Activated naive CD8-positive, alpha-beta T cell (primary cell): ENCODE measurements around the gene CIROP.

Experiments
- H3K27ac Mint-ChIP-seq: one replicate; pipeline ENCODE4 v1.8.0; 2021; ENCODE audit warnings: mixed read lengths
- H3K27me3 Mint-ChIP-seq: one replicate; pipeline ENCODE4 v1.8.0; 2021; ENCODE audit warnings: mixed read lengths
- H3K36me3 Mint-ChIP-seq: one replicate; pipeline ENCODE4 v1.8.0; 2021; ENCODE audit warnings: mixed read lengths
- H3K4me1 Mint-ChIP-seq: one replicate; pipeline ENCODE4 v1.8.0; 2021; ENCODE audit warnings: low read depth, mixed read lengths
- H3K4me3 Mint-ChIP-seq: one replicate; pipeline ENCODE4 v1.8.0; 2021; ENCODE audit warnings: mild to moderate bottlenecking, mixed read lengths
- H3K9me3 Mint-ChIP-seq: one replicate; pipeline ENCODE4 v1.8.0; 2021; ENCODE audit warnings: low read depth, mixed read lengths

The CIROP gene

GRCh38 chr14:23058654-23059504 is 45.9 kb downstream of the CIROP start:
- no peaks in the 10 kb centered on the region for H3K36me3 Mint-ChIP-seq
- no peaks in the 10 kb centered on the region for H3K9me3 Mint-ChIP-seq
- no peak overlapping the region for H3K27ac Mint-ChIP-seq
- no peaks in the 10 kb centered on the region for H3K27me3 Mint-ChIP-seq
- H3K4me3 Mint-ChIP-seq, result peak overlapping the region; percentile 40
- H3K4me1 Mint-ChIP-seq, result peaks cover 17% of the 10 kb centered on the region

DNA sequence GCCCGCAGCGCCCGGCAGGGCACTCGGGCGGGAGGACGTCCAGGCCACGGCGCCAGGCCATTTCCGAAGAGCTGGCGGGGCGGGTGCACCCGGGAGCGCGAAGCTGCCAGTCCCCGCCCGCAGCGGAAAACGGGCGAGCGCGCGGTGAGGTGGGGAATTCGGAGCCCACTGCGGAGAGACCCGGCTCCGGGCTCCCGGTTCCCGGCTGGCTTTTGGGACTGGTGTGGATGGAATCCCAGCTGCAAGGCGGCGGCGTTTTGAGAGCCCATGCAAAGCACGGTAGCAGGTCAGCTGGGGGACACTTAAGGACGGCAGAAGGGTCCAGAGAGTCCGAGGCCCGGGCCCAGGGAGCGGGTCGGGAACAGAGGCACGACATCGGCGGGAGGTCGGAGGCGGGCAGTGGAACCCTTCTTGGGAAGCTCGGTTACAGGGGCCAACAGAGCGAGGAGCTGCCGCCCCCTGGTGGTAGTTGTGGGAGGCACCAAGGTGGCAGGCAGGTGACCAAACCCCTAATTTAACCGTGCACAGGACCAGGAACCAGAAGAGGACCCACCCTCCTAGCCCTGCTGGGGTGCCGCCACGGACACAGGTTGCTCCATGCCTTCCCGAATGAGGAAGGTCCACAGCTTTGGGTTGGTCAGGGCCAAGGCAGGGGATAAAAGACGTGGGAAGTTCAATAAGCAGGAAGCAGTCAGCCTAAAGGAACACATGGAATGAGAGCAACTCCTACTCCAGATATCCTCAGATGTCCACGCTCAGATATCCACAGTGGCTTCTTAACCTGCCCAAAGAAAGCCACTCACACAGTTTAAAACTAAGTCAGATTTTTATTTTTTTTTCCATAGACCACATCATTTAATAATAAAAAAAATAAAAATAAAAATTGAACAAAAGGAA is 46.8 kb downstream of the CIROP start:
- Mint-ChIP-seq H3K36me3 (no peaks in the 10 kb centered on the region), H3K4me3 (peak overlapping the region; percentile 86), H3K27me3 (no peaks in the 10 kb centered on the region), H3K9me3 (no peaks in the 10 kb centered on the region), H3K27ac (peak overlapping the region; percentile 22), H3K4me1 (peaks cover 17% of the 10 kb centered on the region)

DNA sequence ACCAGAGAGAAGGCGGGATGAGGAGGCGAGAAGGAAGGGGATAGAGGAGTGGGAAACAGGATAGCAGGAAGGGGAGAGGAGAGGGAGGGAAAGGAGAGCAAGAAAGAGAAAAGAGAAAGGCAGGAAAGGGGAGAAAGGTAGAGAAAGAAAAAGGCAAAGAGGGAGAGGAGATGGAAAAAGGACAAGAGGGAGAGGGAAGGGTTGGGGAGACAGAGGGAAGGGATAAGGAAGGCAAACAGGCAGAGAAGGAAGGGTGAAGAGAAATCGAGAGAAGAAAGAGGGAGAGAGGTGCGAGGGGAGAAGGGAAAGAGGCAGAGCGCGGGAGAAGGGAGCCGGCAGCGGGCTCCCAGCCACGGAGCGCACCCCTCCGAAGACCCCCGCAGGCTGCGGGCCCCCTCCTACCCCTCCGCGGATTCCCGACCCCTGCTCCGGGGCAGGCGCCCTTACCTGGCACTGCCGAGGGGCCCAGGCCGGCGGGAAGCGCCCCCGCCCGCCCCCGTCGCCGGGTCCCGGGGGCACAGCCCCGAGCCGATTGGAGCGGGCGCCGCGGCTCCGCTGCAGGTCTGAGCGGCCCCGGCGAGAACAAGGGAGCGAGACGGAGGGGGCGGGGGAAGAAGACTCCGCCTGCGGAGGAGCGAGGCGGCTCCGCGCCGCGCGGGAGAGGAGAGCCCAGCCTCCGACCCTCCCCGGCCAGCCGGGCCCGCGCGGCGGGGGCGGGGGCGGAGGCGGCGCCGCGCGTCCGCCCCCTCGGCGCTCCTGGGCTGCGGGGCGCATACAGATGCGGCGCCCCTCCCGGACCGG is 47.6 kb downstream of the CIROP start, which contains the start of gene CDH24:
TSS of gene CDH24 (minus strand) at position 565 of the 801 bp plus-strand sequence. CDS start 1,787 bp downstream, outside the sequence.
- Mint-ChIP-seq H3K27me3 (no peaks in the 10 kb centered on the region), H3K9me3 (no peaks in the 10 kb centered on the region), H3K4me3 (peak within 1 kb of the TSS; percentile 86), H3K36me3 (no peaks in the 10 kb centered on the region), H3K27ac (peak within 1 kb of the TSS; percentile 22), H3K4me1 (peaks cover 17% of the 10 kb centered on the region)

- peak overlapping the region; percentile 12 for H3K27ac Mint-ChIP-seq
- peaks cover 17% of the 10 kb centered on the region for H3K4me1 Mint-ChIP-seq
- H3K27me3 Mint-ChIP-seq, result no peaks in the 10 kb centered on the region
- H3K4me3 Mint-ChIP-seq, result peak overlapping the region; percentile 79
- H3K36me3 Mint-ChIP-seq, result no peaks in the 10 kb centered on the region
- H3K9me3 Mint-ChIP-seq, result no peaks in the 10 kb centered on the region
Measured at GRCh38 chr14:23056145-23056955, 48.4 kb downstream of the CIROP start.

DNA sequence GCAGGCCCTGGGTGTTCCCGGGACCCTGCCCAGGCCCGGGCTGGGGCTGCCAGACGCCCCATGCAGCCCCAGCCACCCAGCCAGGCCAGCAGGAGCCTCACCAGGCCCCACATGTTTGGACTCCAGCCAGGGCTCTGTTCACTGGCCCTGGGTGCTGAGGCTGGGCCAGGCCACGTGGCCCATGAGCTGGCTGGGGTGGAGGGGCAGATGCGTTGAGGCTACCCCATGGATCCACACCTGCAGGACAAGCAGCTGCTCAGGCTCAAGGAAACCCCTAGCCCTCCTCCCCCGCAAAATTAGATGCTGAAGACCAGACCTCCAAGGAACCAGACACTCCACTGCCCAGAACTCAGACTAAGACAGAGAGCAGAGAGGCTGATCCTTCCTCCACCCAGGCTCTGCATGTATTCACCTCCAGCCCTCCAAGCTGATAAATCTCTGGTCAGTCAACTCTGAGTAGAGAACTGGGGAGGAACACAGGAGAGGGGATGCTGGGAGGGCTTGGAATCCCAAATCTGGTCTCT is 49.1 kb downstream of the CIROP start:
- Mint-ChIP-seq H3K36me3 (no peaks in the 10 kb centered on the region), H3K4me1 (peaks cover 17% of the 10 kb centered on the region), H3K9me3 (no peaks in the 10 kb centered on the region), H3K27me3 (no peaks in the 10 kb centered on the region), H3K27ac (no peak overlapping the region), H3K4me3 (peak overlapping the region; percentile 79)

DNA sequence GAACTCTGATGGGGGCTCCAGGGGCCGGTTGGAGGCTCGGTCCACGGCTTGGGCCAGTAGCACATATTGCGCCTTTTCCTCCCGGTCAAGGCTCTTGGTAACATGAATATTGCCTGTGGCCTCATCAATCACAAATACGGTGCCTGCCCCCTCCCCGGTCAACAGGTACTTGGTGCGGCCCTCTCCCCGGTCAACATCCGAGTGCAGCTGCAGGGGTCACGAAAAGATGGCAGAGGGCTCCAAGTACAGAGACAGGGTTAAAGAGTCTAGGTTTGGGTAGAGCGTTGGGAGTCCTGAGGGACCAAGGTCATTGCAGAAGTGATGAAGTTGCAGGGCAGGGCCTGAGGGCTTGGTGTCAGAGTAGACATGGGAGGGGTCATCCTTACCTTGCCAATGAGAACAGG is 49.6 kb downstream of the CIROP start:
- H3K27me3 Mint-ChIP-seq, result no peaks in the 10 kb centered on the region
- H3K4me3 Mint-ChIP-seq, result no peak overlapping the region
- no peaks in the 10 kb centered on the region for H3K9me3 Mint-ChIP-seq
- no peaks in the 10 kb centered on the region for H3K36me3 Mint-ChIP-seq
- H3K4me1 Mint-ChIP-seq, result peaks cover 17% of the 10 kb centered on the region
- no peak overlapping the region for H3K27ac Mint-ChIP-seq

DNA sequence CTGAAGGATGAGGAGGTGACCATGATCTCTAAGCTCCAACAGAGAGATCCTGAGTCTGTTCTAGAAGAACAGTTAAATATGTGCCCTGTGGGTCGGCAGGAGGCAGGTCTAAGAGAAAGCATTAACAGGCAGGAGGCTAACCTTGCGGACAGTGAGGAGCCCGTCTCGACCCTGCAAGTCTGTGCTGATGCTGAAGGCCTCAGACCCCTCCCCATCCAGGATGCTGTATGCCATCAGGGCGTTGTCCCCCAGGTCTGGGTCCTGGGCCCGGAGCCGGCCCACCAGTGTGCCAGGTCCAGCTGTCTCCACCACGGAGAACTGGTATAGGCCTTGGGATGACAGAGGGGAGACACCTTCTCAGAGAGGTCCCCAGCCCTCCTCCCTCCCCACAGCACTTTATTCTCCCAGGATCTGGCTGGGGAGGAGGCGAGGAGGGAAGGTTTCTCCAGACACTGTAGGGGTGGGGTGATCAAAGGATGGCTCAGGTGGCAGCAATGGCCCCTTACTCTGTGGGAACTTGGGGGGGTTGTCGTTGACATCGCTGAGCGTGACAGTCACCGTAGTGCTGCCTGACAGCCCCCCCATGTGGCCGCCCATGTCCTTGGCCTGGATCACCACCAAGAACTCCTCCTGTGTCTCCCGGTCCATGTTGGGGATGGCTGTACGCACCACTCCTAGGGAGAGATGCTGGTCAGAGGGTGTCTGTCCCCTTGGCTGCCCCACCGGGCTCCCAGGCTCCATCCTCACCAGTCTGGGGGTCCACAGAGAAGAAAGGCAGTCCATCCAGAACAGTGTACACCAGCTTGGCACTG is 50.6 kb downstream of the CIROP start:
- H3K4me3 Mint-ChIP-seq, result no peak overlapping the region
- no peaks in the 10 kb centered on the region for H3K9me3 Mint-ChIP-seq
- H3K36me3 Mint-ChIP-seq, result no peaks in the 10 kb centered on the region
- H3K27ac Mint-ChIP-seq, result no peak overlapping the region
- peaks cover 17% of the 10 kb centered on the region for H3K4me1 Mint-ChIP-seq
- H3K27me3 Mint-ChIP-seq, result no peaks in the 10 kb centered on the region

DNA sequence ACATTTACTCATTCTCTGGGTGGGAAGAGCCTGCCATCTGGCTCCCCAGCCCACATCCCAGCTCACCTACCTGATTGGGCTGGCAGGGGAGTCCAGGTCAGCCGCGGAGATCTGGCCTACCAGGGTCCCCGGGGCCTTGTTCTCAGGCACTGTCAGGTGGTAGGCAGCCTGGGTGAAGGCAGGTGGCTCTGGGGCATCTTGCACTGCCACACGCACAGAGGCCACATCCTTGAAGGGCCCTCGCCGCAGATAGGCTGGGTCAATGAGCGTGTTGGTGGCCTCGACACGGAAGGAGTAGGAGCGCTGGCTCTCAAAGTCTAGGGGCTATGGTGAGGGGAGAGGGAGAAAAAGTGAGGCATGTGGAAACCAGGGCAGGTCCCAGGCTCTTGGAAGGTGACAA is 51.4 kb downstream of the CIROP start:
- no peaks in the 10 kb centered on the region for H3K36me3 Mint-ChIP-seq
- H3K9me3 Mint-ChIP-seq, result no peaks in the 10 kb centered on the region

DNA sequence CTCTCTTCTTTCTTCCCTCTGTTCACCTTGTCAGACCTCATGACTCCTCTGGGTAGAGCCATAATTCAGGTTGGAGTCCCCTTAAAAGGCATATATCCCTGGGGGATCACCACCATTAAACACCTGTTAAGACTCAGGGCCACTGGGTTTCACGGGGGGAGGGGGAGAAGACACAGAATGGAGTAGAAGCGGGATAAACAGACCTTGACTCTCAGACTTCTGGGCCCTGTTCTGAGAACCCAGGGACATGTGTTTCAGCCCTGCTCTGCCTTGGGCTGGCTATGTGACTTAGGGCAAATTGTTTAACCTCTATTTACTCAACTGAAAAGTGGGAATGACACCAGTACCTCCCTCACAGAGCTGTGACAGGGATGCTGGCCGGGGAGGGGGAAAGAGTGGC is 52.1 kb downstream of the CIROP start:
- no peak overlapping the region for H3K4me3 Mint-ChIP-seq
- no peaks in the 10 kb centered on the region for H3K27me3 Mint-ChIP-seq
- H3K27ac Mint-ChIP-seq, result no peak overlapping the region
- no peaks in the 10 kb centered on the region for H3K9me3 Mint-ChIP-seq
- H3K4me1 Mint-ChIP-seq, result peaks cover 11% of the 10 kb centered on the region
- no peaks in the 10 kb centered on the region for H3K36me3 Mint-ChIP-seq

More for the DNA sequence above, 51.4 kb downstream of the CIROP start:
- no peaks in the 10 kb centered on the region for H3K27me3 Mint-ChIP-seq
- H3K4me1 Mint-ChIP-seq, result peaks cover 17% of the 10 kb centered on the region
- no peak overlapping the region for H3K4me3 Mint-ChIP-seq
- H3K27ac Mint-ChIP-seq, result no peak overlapping the region

DNA sequence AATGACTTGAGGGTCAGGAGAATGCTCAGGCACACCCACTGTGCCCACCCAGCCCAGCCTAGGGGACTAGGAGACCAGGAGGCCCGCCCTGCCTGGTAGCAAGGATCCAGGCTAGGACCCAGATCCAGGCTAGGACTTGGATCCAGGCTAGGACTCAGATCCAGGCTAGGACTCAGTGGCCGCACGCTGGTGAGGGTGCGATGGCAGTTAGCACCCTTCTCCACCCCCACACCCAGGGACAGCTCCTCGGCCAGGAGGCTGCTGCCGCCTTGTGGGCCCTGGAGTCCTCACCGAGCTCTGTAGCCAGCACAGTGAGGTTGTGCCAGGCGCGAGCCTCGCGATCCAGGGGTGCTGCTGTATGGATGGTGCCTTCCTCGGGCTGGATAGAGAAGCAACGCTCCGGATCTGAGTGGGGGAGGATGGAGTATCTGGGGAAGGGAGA is 52.6 kb downstream of the CIROP start:
- Mint-ChIP-seq H3K27ac (no peak overlapping the region), H3K9me3 (no peaks in the 10 kb centered on the region), H3K4me1 (peaks cover 11% of the 10 kb centered on the region), H3K4me3 (no peak overlapping the region), H3K27me3 (no peaks in the 10 kb centered on the region), H3K36me3 (peaks cover 2% of the 10 kb centered on the region)

DNA sequence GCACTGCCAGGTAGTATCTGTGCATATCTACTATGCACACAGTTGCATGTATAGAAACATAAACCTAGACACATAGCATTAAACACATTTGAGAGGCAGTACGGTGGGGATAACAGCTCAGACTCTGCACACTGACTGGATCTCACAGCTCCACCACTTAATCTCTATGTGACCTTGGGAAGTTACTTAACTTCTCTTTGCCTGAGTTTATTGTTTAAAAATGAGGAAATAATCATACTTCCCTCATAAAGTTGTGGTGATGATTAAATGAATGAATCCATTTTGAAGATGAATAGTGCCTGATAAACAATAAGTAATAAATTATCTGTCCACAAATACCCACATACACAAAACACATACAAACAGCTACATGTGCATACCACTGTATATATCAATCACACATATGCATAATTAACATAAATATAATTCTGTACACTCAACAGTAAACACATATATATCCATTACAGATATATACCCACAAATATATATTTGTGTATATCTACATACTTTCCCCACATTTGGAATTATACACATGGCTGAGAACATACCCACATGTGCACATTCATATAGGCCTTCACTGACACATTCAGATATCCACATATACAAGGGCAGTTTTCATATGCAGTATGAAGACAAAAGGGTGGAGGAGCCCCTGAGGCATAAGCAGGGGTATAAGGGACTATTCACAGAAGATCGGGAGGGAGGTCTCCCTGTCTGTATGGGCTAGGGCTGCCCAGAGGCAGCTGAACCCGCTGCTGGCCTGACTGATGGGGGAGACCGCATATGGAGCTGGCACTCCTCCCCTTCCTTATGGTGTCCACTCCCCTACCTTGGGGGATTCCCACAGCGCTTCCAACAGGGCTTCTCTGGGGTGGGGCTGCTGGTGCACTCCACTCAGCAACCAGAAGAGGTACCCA is 53.4 kb downstream of the CIROP start:
- no peak overlapping the region for H3K4me3 Mint-ChIP-seq
- no peak overlapping the region for H3K27ac Mint-ChIP-seq
- no peaks in the 10 kb centered on the region for H3K9me3 Mint-ChIP-seq
- H3K27me3 Mint-ChIP-seq, result no peaks in the 10 kb centered on the region
- peaks cover 7% of the 10 kb centered on the region for H3K4me1 Mint-ChIP-seq
- peaks cover 2% of the 10 kb centered on the region for H3K36me3 Mint-ChIP-seq
